ENCODE data around the gene FAHD2A.
"Not testable (repeated sequence)": the region's sequence is repeated elsewhere in the genome, so short reads cannot be mapped to it uniquely, and the experiment has no call there.

The FAHD2A gene

DNA sequence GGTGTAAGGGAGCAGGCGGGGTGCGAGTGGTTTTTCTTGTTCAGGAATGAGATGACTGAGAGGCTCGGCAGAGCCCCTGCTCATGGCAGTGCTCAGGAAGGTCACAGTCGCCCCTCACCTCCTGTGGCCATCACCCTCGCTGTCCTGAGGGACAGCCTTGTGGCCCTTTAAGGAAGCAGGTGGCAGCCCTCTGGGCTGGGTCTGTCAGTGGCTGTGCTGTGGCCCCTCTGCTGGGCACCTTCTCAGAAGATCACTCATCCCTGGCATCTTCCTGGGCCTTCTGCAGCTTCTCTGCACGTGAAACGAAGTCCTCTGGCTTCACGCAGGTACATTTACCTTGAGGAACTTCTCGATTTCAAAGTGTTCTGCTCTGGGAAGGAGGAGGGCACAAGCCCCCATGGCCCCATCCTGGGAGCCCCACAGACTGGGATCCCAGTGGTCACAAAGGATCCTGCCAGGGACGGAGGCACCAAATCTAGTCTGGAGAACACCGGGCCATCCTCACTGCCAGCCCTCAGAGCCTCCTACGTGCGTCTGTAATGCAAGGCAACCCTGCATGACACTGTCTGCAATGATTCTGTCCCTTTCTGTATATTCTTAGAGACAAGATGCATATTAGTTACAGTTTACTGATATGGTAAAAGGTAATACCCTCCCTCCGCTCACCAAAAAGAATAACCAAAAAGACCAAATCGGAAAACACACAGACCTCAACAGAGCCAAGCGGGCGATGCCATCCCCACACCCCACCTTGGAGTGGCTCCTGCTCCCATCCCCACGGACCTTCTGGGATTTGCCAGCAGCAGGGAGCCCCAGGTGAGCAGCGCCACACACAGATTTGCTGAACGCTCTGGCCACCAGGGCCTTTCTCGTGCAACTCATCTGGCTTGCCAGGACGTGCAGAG lies 25.9 kb upstream of the FAHD2A start:
- DNase-seq (ENCODE audit: low spot score) = no peak

DNA sequence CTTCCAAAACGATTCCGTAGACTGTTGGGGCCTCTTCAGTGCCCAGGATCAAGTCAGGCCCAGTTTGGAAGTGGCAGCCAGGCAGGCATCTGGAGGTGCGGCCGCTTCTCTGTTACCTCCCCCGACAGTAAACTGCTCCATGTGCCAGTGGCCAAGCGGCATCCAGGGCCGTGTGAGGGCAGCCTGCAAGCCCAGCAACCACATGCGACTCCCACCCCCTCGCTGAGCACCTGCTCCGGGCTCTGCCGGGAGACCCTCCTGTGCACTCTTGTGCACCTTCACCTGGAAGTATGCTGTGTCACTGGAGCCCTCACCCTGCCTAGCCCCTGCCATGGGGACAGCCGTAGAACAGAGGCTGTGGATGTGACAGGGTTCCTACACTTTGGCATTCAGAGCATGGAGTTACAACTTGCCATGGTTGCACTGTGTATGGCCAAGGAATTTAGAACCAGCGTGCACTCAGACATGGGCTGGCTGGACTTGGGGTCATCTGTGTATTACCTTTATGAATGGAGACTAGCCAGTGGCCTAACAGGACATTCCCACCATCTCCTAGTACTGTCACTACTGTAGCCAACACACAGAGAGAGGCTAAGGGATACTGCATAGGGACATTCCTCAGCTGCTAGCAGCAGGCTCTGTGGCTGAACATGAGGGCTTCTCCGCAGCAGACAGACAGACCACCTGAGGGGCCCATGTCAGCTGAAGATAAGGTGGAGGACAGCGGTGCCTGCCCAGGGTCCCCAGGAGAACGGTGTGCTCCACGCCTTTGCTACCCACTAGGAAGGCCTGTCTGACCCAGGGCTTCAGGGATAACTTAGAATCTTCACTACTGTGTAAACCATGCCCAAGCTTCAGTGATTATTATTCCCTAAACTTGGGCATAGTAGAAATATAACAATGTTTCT lies 25.0 kb upstream of the FAHD2A start:
- DNase-seq (ENCODE audit: low spot score) = no peak

DNA sequence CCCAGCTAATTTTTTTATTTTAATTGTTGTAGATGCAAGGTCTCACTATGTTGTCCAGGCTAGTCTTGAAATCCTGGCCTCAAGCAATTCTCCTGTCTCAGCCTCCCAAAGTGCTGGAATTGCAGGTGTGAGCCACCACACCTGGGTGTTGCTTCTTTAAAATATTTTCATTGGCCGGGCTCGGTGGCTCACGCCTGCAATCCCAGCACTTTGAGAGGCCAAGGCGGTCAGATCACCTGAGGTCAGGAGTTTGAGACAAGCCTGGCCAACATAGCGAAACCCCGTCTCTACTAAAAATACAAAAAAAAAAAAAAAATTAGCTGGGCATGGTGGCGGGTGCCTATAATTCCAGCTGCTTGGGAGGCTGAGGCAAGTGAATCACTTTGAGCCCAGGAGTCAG lies 24.2 kb upstream of the FAHD2A start:
- DNase-seq (ENCODE audit: low spot score) = not testable (repeated sequence)

GRCh38 chr2:95379371-95379831 lies 23.1 kb upstream of the FAHD2A start:
- DNase-seq (ENCODE audit: low spot score) = no peak

DNA sequence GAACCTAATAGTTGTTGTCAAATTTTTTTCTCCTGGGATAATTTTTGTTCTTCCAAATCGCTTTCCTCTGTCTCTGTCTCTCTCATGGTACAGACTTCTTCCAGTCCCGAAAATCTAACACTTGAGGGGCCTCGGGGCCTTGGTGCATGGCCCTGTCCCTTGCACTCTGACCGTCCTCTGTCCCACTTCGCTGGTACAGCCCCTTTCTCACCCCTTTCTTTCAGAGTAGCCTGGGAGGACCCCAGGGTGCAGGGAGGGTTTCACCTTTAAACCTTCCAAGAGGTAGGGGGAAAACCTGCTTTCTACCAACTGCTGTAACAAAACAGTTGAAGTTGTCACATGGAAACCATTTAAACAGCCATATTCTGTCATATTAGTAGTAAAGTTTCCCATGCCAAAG lies 22.2 kb upstream of the FAHD2A start:
- DNase-seq (ENCODE audit: low spot score) = no peak

GRCh38 chr2:95380731-95381130 lies 21.8 kb upstream of the FAHD2A start:
- no peak for DNase-seq (ENCODE audit: low spot score)

DNA sequence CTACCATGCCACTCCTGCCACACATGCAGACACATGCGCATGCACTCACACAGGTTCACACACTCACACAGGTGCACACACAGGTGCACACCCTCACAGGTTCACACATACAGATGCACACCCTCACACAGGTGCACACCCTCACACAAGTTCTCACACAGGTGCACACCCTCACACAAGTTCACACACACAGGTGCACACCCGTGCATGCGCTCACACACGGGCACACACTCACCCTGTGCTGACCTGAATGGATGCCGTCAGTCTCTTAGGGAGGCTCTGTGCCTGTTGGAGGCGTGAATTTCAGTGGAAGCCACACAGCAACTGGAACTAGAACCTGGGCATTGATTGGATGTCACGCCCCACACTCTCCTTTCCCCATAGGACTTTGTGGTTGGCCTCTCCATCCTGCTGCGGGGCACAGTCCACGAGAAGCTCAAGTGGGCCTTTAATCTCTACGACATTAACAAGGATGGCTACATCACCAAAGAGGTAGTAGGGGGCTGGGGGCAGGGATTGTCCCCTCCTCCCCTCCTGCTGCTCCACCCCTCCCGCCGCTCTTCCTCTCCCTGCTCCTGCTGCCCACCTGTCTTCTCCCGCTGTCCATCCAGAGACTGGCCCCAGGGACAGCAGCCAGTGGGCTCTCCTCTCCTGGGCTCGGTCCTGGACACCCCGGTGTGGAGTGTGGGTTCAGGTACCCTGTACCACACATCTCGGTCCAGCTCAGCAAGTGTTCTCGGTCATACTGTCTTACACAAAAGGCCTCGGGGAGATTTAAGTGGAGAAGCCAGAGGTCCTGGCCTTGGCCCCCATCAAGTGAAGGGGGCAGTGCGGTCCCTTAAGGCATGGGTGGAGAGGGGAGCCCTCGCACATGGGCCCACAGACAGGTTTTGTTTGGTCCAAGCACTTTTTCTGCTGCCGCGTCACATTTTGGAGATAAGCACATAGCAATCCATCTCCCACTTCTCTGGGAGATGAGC lies 21.0 kb upstream of the FAHD2A start:
- DNase-seq (ENCODE audit: low spot score) = no peak

- no peak for DNase-seq (ENCODE audit: low spot score)
Observed at GRCh38 chr2:95382192-95382591, 20.3 kb upstream of the FAHD2A start.

DNA sequence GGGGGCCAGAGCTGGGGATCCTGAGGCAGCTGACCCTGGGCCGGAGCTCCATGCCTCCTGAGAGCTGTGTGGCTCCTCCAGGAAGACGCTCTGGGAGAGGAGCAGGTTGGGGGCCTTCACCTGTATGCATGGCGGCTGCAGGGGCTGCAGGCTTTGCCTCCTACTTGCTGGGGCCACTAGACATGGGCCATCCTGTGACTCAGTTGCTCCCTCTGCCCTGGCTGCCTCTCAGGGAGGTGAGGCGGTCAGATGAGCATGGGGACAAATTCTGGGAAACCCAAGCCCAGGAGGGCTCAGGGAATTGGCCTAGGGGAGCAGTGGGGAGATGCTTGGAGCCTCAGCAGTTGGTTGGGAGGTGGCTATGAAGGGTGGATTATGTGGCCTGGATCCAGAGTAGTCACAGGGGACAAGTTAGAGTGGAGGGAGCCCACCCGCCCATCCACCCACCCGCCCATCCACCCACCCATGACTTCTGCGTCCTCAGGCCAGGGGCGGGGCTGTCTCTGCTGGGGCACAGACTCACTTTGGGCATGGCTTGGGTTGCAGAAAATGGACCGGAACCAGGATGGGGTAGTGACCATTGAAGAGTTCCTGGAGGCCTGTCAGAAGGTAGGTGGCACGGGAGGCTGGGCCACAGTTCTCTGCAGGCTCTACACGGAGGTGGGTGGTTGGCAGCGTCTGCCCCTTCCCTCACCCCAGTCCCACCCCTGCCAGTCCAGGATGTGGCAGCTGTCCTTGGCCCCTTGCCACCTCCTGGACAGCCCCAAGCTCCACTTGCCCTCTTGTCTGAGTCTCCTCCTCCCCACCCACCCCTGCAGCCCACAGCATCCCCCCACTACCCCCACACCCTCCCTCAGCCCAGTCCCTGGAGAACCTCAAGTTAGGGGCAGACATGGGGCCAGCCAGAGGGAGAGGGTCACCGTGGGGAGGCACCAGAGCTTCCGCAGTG lies 19.5 kb upstream of the FAHD2A start:
- DNase-seq (ENCODE audit: low spot score) = no peak

DNA sequence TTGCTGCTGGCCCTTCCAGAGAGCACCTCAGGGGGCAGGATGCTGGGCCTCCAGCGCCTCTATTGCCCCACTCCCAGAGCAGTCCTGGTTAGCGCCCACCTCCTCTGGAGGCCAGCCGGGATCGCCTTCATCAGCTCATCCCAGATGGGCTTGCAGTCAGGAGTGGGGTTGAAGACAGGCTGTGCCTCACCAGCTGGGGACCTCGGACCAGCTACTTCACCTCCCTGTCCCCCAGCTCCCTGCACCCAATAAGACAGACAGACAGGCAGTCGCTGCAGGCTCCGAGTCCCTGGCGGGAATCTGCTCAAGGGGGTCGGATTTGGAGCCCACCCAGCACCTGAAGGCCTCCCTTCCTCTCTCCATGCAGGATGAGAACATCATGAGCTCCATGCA lies 18.9 kb upstream of the FAHD2A start:
- DNase-seq (ENCODE audit: low spot score) = no peak

DNA sequence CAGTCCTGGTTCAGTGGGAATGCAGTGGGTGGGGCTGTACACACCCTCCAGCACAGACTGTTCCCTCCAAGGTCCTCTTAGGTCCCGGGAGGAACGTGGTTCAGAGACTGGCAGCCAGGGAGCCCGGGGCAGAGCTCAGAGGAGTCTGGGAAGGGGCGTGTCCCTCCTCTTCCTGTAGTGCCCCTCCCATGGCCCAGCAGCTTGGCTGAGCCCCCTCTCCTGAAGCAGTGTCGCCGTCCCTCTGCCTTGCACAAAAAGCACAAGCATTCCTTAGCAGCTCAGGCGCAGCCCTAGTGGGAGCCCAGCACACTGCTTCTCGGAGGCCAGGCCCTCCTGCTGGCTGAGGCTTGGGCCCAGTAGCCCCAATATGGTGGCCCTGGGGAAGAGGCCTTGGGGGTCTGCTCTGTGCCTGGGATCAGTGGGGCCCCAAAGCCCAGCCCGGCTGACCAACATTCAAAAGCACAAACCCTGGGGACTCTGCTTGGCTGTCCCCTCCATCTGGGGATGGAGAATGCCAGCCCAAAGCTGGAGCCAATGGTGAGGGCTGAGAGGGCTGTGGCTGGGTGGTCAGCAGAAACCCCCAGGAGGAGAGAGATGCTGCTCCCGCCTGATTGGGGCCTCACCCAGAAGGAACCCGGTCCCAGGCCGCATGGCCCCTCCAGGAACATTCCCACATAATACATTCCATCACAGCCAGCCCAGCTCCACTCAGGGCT lies 17.5 kb upstream of the FAHD2A start:
- no peak for DNase-seq (ENCODE audit: low spot score)

GRCh38 chr2:95385570-95385984 lies 16.9 kb upstream of the FAHD2A start:
- no peak for DNase-seq (ENCODE audit: low spot score)

DNA sequence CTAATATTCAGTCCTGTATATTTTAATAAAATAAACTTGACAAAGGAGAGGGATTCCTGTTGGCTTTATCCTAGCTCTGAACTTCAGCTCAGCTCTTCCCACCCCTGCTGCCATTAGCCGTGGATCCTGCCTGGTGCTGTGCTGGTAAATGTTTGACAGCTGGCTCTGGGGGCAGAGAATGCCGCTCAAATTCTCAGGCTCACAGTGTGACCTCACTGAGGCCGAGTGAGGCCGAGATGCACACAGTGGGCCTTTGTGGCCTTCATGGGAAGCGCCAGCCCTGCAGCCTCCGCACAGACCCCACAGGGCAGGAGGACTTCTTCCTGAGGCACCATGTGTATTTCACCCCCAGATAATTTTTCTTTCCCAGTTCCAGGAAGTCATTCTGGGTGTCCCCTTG lies 16.5 kb upstream of the FAHD2A start:
- no peak for DNase-seq (ENCODE audit: low spot score)

DNA sequence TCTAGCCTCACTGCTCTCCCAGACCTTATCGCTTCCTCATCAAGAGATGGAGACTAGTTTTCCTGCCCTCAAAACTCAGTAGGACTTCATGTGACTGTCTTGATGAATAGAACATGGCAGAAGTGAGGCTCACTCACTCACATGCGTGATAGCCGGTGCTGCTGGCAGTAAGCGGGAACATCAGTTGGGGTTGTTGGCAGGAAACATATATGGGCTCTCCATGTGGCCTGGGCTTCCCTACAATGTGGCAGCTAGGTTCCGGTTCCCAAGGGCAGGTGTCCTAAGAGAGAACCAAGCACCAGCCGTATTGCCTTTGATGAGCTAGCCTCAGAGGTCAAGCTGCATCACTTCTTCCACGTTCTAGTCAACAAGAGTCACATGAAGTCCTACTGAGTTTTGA lies 15.2 kb upstream of the FAHD2A start:
- DNase-seq (ENCODE audit: low spot score) = no peak

- no peak for DNase-seq (ENCODE audit: low spot score)
Observed at GRCh38 chr2:95388091-95388692, 14.3 kb upstream of the FAHD2A start.

GRCh38 chr2:95388856-95389244 lies 13.7 kb upstream of the FAHD2A start:
- DNase-seq (ENCODE audit: low spot score) = no peak

DNA sequence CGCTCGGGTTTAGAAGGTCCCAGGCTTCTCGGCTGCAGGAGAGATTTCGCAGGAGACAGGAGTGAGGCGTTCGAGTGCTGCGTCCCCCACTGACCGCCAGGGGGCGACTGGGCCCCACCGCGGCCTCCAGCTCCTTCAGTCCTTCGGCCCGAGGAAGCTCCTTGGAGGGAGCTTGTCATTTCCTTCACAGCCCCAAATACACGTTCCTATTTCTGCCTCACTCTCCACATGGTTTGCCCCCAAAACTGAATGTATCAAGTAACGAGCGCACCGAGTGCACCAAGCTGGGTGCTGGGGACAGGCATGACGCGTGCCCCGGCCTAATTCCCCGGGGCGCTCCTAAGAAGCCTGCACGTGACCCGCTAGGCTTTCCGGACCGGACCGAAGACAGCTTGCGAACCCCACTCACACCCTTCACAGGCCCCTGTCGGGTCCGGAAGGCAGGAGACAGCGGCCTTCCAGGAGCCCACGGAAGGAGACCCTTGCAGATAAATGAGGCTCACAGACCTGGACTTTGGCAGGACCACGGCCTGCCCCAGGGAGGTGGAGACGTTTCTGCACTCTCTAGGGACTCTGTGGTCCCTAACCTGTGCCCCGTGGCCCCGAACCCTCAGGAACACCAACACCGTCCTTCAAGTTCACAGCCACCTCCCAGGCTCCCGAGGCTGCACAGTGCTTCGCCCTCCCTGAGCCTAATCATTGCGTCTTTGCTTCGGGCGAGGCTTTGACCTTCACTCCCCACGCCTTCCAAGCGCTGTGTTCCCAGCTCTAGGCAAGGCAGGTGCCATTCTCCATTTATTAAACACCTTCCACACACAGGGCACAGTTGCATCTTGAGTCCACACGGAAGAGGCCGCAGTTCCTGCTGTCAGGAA lies 13.0 kb upstream of the FAHD2A start:
- DNase-seq (ENCODE audit: low spot score) = no peak

DNA sequence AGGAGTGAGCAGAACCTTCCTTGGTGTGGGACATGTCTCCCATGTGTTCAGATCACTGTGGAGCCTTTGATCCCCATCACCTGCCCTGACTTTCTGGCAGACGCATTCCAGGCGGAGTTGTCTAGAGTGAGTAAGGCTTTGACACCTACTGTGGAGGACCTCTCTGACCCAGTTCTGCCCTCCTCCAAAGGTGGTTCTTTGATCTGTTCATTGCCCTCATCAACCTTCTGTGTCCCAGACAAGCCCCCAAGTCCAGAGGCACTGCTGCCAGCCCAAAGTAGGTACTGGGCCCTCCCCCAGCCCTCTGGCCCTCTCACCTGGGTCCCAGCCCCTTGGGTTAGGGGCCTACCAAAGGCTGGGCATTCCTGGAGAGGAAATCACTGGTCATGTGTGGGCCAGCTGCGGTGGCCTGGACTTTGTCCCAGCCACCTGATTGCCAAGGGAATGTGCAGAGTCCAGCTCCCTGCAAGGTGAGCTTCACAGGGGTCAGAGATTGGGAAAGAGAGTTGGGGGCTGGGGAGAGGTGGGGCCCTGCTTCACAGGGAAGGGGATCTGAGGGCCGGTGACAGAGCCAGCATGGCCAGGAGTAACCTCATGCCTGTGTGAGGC lies 12.1 kb upstream of the FAHD2A start:
- DNase-seq (ENCODE audit: low spot score) = peak; percentile 47
